A549 (cell line): ENCODE data around the gene RARB. TPM values are rescaled to one million over a fixed set of nuclear protein-coding genes. Genes with fewer than 3 reads are reported as not detected.

Source experiments
- ATAC-seq, 2 experiments: fragments of 200-7000 bp in 1 of 2; fragments of >200 bp in 1 of 2; cut with Nextera tagmentation in 1 of 2; cut with Tn5 transposase in 1 of 2; 3 replicates each; pipeline versions ENCODE4 v1.8.0 to v1.9.1; 2018 to 2020; ENCODE audit warnings: mild to moderate bottlenecking in 1 of 2, moderate library complexity in 1 of 2
- CTCF ChIA-PET: fragments of 300-600 bp; sonication (Branson Sonifier 250); formaldehyde crosslinking; extraction: SDS; loops from one replicate; lab custom pipeline; 2021; ENCODE audit warnings: antibody characterized with exemption, inconsistent platforms; lab: Yijun Ruan, JAX
- POLR2A ChIA-PET: fragments of 350-600 bp; formaldehyde crosslinking; extraction: SDS; loops from one replicate; lab custom pipeline; 2021; ENCODE audit warnings: antibody characterized with exemption, inconsistent platforms; lab: Yijun Ruan, JAX
- DNase-seq, 2 experiments: peaks; one replicate each; pipeline versions ENCODE4 v3.0.0 to v3.0.0-alpha.2; 2011 to 2016; ENCODE audit warnings: low read depth in 1 of 2, low spot score in 1 of 2
- FAIRE-seq: peaks from 2 replicates; lab custom pipeline; 2011; peaks lifted over from hg19 to GRCh38; lab: Jason Lieb, UNC
- H3K27ac ChIP-seq, 2 experiments: fragments of >200 bp; sonication (Bioruptor Twin); formaldehyde crosslinking; 3 replicates each; pipeline ENCODE4 v1.5.1; 2016 to 2017
- H3K4me1 ChIP-seq: fragments of >200 bp; sonication (Bioruptor Twin); formaldehyde crosslinking; 3 replicates; pipeline ENCODE4 v1.6.1; 2016
- H3K4me2 ChIP-seq: fragments of >200 bp; sonication (Bioruptor Twin); formaldehyde crosslinking; 3 replicates; pipeline ENCODE4 v1.6.1; 2016
- H3K4me3 ChIP-seq: fragments of >200 bp; sonication (Bioruptor Twin); formaldehyde crosslinking; 3 replicates; pipeline ENCODE4 v1.5.1; 2016
- H3K9me3 ChIP-seq: fragments of >200 bp; sonication (Bioruptor Twin); formaldehyde crosslinking; 3 replicates; pipeline ENCODE4 v1.6.1; 2016
- ATOH8 ChIP-seq: fragments of 250-450 bp; sonication (Bioruptor Pico); IDR thresholded peaks from 2 replicates; pipeline ENCODE4 v1.5.0; 2020; ENCODE audit warnings: low read depth, mild to moderate bottlenecking, moderate library complexity
- CBX8 ChIP-seq: fragments of 200-600 bp; sonication (generic); IDR thresholded peaks from 2 replicates; pipeline ENCODE4 v1.6.1; 2016
- CEBPB ChIP-seq, 2 experiments: fragments of >200 bp in 1 of 2; sonication (Bioruptor Twin) in 1 of 2; formaldehyde crosslinking in 1 of 2; IDR thresholded peaks; 2 replicates each; pipeline ENCODE4 v1.6.1; 2012 to 2016
- CHD4 ChIP-seq: fragments of 200-600 bp; sonication (generic); IDR thresholded peaks from 2 replicates; pipeline ENCODE4 v1.6.1; 2016; ENCODE audit warnings: antibody characterized with exemption, mild to moderate bottlenecking, borderline replicate concordance
- EP300 ChIP-seq, 2 experiments: fragments of >200 bp; sonication (Bioruptor Twin); formaldehyde crosslinking; IDR thresholded peaks; 2 replicates in 1 of 2; 3 replicates in 1 of 2; pipeline ENCODE4 v1.6.1; 2016 to 2017
- FOSB ChIP-seq: fragments of 250-450 bp; sonication (Bioruptor Pico); IDR thresholded peaks from 2 replicates; pipeline ENCODE4 v1.5.0; 2020; ENCODE audit warnings: mild to moderate bottlenecking, moderate library complexity
- FOXS1 ChIP-seq: fragments of 250-450 bp; sonication (Bioruptor Pico); IDR thresholded peaks from 2 replicates; pipeline ENCODE4 v1.5.0; 2020; ENCODE audit warnings: mild to moderate bottlenecking, moderate library complexity
- KDM1A ChIP-seq: fragments of 200-600 bp; sonication (generic); IDR thresholded peaks from 2 replicates; pipeline ENCODE4 v1.6.1; 2016; ENCODE audit warnings: low read depth, mild to moderate bottlenecking
- NPAS2 ChIP-seq: fragments of 250-450 bp; sonication (Bioruptor Pico); IDR thresholded peaks from 2 replicates; pipeline ENCODE4 v1.8.0; 2022; ENCODE audit warnings: mild to moderate bottlenecking, moderate library complexity, borderline replicate concordance
- NR3C1 ChIP-seq: fragments of >200 bp; sonication (Bioruptor Twin); formaldehyde crosslinking; IDR thresholded peaks from 3 replicates; pipeline ENCODE4 v1.6.1; 2017
- POLR2AphosphoS2 ChIP-seq: conservative IDR thresholded peaks from 2 replicates; pipeline ENCODE4 v1.6.1; 2012; ENCODE audit warnings: low read length, improper control_type of control experiment, inconsistent platforms
- TFCP2L1 ChIP-seq: fragments of 250-450 bp; sonication (Bioruptor Pico); IDR thresholded peaks from 2 replicates; pipeline ENCODE4 v1.5.0; 2021; ENCODE audit warnings: mild to moderate bottlenecking
- ZC3H11A ChIP-seq: fragments of 450-650 bp; IDR thresholded peaks from 2 replicates; pipeline ENCODE4 v1.6.1; 2014; ENCODE audit warnings: antibody characterized with exemption, mild to moderate bottlenecking
- WGBS: methylation state at CpG from one replicate; pipeline ENCODE4 v1.1.6; 2017; ENCODE audit errors: missing lambda C conversion rate; 5-methylcytosine and 5-hydroxymethylcytosine counted together
- polyA plus RNA-seq, 4 experiments: library from polyadenylated mRNA; depleted of rRNA in 3 of 4; stranded (reverse); fragments of >200 nt; fragmentation: RNase III in 1 of 4; extraction: RNeasy Plus Mini Kit Qiagen cat#74134 plus additional on column Dnase treatment in 1 of 4; gene quantifications; 2 replicates in 3 of 4; 3 replicates in 1 of 4; pipeline ENCODE4 v1.2.3, GENCODE V29; 2011 to 2017
- TF ChIP-seq, protein P1 (sequence below): fragments of >200 bp; sonication (Bioruptor Twin); formaldehyde crosslinking; IDR thresholded peaks from 2 replicates; pipeline ENCODE4 v1.6.1; 2016
- TF ChIP-seq, protein P2 (sequence below): fragments of 200-600 bp; sonication (generic); IDR thresholded peaks from 2 replicates; pipeline ENCODE4 v1.6.1; 2016; ENCODE audit warnings: antibody characterized with exemption, mild to moderate bottlenecking, moderate library complexity
- TF ChIP-seq, protein P3 (sequence below): fragments of 250-450 bp; sonication (Bioruptor Pico); IDR thresholded peaks from 2 replicates; pipeline ENCODE4 v1.5.0; 2021; ENCODE audit warnings: mild to moderate bottlenecking, moderate library complexity, borderline replicate concordance
- TF ChIP-seq, protein P4 (sequence below): fragments of >200 bp; sonication (Bioruptor Twin); formaldehyde crosslinking; IDR thresholded peaks from 3 replicates; pipeline ENCODE4 v1.6.1; 2016
- TF ChIP-seq, protein P5 (sequence below): fragments of 150-350 bp; IDR thresholded peaks from 2 replicates; pipeline ENCODE4 v1.6.1; 2014; ENCODE audit warnings: low read depth, mild to moderate bottlenecking, low read length

The RARB gene
- polyA plus RNA-seq, 2 of the 4 experiments (the other 2 are of a cell fraction): 24.5 to 30.8 TPM

DNA sequence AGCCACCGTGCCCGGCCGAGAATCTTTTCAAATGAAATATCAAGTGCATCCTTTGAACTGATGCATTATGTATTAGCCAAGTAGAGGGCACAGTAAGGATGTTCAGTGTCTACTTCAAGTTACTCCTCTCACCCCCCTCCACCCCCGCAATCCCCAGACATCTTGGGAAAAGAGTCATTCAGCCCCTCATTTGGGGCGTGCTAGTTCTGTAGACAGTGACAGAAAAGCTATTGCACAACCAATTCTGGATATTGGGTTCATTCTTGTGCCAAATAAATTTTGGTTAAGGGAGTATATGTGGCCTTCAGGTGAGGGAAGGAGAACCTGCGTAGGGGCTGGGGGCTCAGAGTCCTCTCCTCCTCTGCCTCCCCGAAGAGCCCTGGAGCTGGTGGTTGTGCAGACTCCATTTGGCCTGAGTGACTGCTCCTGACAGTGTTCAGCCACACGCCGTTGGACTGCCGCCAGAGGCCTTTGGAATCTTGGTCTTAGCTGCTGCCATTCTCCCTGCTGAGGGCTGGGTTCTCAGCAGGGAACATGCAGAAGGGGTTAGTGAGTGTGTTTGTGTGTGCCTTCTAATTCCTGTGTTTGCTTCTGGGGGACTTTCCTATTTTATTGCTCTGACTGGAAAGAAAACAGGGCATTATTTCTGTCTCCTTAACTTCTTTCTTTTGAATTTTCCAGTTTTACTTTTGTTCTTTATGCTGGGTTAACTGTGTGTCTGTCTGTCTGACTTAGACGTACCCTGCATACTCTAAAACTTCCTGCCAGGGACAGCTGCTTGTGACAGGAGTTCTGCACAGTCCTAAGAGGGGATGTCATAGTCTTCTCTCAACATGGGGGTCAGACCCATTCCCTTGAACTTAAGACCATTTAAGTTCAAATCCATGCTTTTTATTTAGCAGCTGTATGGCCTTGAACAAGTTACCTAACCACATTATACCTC lies 21.0 kb downstream of the RARB start:
- ChIA-PET CTCF (interaction anchor here (0.6 to 2.0 kb wide), 7 partner anchors 8 to 145 kb away, joined by 3 to 11 read pairs (median 3); no protein-coding TSS in a partner anchor), POLR2A (interaction anchor here (1.0 to 1.5 kb wide), 3 partner anchors 15 to 21 kb away, joined by 3 to 5 read pairs (median 3); partner anchors contain the start of gene RARB)
- peak in 1 of 2 experiments; percentile 60 for DNase-seq
- WGBS: 53% methylated on average over 11 of the region's 11 CpGs
- Histone ChIP-seq H3K4me2 (peak overlapping the region; percentile 70), H3K27ac (peak overlapping the region; percentile 58 to 75; a peak in 5 of 6 replicates), H3K4me3 (no peak overlapping the region), H3K4me1 (peaks cover 54% of the 10 kb centered on the region), H3K9me3 (no peaks in the 10 kb centered on the region)
- ATAC-seq: peak; percentile 87 to 89
- no peak for FAIRE-seq
- TF ChIP-seq KDM1A: no peak
- no peak for TF ChIP-seq CHD4
- TF ChIP-seq FOXS1: no peak
- peak; percentile 80; a peak in 3 of 4 replicates for TF ChIP-seq CEBPB (IDR thresholded peaks at IDR 0.05)
- TF ChIP-seq TFCP2L1 (CRISPR knock-in tag): no peak
- TF ChIP-seq, protein P1, sequence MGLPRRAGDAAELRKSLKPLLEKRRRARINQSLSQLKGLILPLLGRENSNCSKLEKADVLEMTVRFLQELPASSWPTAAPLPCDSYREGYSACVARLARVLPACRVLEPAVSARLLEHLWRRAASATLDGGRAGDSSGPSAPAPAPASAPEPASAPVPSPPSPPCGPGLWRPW: no peak
- no peak for TF ChIP-seq CBX8

DNA sequence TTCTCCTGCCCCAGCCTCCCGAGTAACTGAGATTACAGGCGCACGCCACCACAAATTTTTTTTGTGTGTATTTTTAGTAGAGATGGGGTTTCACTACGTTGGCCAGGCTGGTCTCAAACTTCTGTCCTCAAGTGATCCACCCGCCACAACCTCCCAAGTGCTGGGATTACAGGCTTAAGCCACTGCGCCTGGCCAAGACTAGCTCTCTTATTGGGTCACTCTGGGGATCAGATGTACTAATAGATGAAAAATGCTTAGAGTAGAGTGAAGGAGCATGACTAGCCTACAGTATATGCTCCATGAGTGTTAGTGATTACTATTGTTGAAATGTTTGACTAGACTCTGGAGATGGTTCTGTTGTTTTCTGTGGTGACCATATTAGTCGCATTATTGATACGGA lies 21.8 kb downstream of the RARB start:
- ATAC-seq (no peak), DNase-seq (no peak), FAIRE-seq (no peak)
- 93% methylated on average over 8 of the region's 8 CpGs for WGBS
- peaks cover 58% of the 10 kb centered on the region for H3K4me1 ChIP-seq
- no peaks in the 10 kb centered on the region for H3K9me3 ChIP-seq
- H3K27ac ChIP-seq: peak overlapping the region in 1 of 2 experiments; percentile 75; a peak in 4 of 6 replicates
- TF ChIP-seq, protein P2, sequence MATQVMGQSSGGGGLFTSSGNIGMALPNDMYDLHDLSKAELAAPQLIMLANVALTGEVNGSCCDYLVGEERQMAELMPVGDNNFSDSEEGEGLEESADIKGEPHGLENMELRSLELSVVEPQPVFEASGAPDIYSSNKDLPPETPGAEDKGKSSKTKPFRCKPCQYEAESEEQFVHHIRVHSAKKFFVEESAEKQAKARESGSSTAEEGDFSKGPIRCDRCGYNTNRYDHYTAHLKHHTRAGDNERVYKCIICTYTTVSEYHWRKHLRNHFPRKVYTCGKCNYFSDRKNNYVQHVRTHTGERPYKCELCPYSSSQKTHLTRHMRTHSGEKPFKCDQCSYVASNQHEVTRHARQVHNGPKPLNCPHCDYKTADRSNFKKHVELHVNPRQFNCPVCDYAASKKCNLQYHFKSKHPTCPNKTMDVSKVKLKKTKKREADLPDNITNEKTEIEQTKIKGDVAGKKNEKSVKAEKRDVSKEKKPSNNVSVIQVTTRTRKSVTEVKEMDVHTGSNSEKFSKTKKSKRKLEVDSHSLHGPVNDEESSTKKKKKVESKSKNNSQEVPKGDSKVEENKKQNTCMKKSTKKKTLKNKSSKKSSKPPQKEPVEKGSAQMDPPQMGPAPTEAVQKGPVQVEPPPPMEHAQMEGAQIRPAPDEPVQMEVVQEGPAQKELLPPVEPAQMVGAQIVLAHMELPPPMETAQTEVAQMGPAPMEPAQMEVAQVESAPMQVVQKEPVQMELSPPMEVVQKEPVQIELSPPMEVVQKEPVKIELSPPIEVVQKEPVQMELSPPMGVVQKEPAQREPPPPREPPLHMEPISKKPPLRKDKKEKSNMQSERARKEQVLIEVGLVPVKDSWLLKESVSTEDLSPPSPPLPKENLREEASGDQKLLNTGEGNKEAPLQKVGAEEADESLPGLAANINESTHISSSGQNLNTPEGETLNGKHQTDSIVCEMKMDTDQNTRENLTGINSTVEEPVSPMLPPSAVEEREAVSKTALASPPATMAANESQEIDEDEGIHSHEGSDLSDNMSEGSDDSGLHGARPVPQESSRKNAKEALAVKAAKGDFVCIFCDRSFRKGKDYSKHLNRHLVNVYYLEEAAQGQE: no peak
- no peak for TF ChIP-seq ZC3H11A
- TF ChIP-seq ATOH8 (CRISPR knock-in tag): no peak
- TF ChIP-seq NR3C1: no peak
- TF ChIP-seq EP300 (IDR thresholded peaks at IDR 0.05): no peak
- TF ChIP-seq, protein P3, sequence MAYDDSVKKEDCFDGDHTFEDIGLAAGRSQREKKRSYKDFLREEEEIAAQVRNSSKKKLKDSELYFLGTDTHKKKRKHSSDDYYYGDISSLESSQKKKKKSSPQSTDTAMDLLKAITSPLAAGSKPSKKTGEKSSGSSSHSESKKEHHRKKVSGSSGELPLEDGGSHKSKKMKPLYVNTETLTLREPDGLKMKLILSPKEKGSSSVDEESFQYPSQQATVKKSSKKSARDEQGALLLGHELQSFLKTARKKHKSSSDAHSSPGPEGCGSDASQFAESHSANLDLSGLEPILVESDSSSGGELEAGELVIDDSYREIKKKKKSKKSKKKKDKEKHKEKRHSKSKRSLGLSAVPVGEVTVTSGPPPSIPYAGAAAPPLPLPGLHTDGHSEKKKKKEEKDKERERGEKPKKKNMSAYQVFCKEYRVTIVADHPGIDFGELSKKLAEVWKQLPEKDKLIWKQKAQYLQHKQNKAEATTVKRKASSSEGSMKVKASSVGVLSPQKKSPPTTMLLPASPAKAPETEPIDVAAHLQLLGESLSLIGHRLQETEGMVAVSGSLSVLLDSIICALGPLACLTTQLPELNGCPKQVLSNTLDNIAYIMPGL (CRISPR knock-in tag): no peak
- TF ChIP-seq POLR2AphosphoS2: no peak
- TF ChIP-seq, protein P4, sequence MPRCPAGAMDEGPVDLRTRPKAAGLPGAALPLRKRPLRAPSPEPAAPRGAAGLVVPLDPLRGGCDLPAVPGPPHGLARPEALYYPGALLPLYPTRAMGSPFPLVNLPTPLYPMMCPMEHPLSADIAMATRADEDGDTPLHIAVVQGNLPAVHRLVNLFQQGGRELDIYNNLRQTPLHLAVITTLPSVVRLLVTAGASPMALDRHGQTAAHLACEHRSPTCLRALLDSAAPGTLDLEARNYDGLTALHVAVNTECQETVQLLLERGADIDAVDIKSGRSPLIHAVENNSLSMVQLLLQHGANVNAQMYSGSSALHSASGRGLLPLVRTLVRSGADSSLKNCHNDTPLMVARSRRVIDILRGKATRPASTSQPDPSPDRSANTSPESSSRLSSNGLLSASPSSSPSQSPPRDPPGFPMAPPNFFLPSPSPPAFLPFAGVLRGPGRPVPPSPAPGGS: no peak
- TF ChIP-seq, protein P5, sequence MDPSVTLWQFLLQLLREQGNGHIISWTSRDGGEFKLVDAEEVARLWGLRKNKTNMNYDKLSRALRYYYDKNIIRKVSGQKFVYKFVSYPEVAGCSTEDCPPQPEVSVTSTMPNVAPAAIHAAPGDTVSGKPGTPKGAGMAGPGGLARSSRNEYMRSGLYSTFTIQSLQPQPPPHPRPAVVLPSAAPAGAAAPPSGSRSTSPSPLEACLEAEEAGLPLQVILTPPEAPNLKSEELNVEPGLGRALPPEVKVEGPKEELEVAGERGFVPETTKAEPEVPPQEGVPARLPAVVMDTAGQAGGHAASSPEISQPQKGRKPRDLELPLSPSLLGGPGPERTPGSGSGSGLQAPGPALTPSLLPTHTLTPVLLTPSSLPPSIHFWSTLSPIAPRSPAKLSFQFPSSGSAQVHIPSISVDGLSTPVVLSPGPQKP: no peak
- no peak for TF ChIP-seq FOSB
- no peak for TF ChIP-seq NPAS2 (CRISPR knock-in tag)
- H3K4me2 ChIP-seq: no peak overlapping the region
- ChIA-PET CTCF (interaction anchor here (1.5 to 2.0 kb wide), 2 partner anchors 8 to 144 kb away, joined by 3 to 11 read pairs; no protein-coding TSS in a partner anchor), POLR2A (interaction anchor here (1.5 kb wide), 1 partner anchor 22 kb away, joined by 5 read pairs; the partner anchor contains the start of gene RARB)
- no peak overlapping the region for H3K4me3 ChIP-seq
